HepG2 (cell line): Measurements from ENCODE around the gene NAGA. TPM values are rescaled to one million over a fixed set of nuclear protein-coding genes. Genes with fewer than 3 reads are reported as not detected.

Source experiments
- AKNA ChIP-seq: sonication (generic); formaldehyde crosslinking; IDR thresholded peaks from 2 replicates; pipeline ENCODE4 v1.4.0; 2020; ENCODE audit warnings: missing genetic modification reagents, borderline replicate concordance
- ARID2 ChIP-seq: sonication (generic); formaldehyde crosslinking; IDR thresholded peaks from 2 replicates; pipeline ENCODE4 v1.8.1; 2022; ENCODE audit warnings: mild to moderate bottlenecking, missing genetic modification reagents, borderline replicate concordance
- HNF1A ChIP-seq, 2 experiments: sonication (generic) in 1 of 2; formaldehyde crosslinking in 1 of 2; IDR thresholded peaks; 2 replicates each; pipeline versions ENCODE4 v1.4.0 to v1.6.1; 2016 to 2020; ENCODE audit warnings: borderline replicate concordance in 1 of 2, low read depth in 1 of 2, mild to moderate bottlenecking in 1 of 2, missing genetic modification reagents in 1 of 2
- KLF12 ChIP-seq: sonication (generic); formaldehyde crosslinking; IDR thresholded peaks from 2 replicates; pipeline ENCODE4 v1.4.0; 2020; ENCODE audit warnings: missing genetic modification reagents, borderline replicate concordance
- MYNN ChIP-seq: sonication (generic); formaldehyde crosslinking; IDR thresholded peaks from 2 replicates; pipeline ENCODE4 v1.4.0; 2020; ENCODE audit warnings: mild to moderate bottlenecking, low read depth, missing genetic modification reagents
- MZF1 ChIP-seq: sonication (generic); formaldehyde crosslinking; IDR thresholded peaks from 2 replicates; pipeline ENCODE4 v1.8.1; 2023; ENCODE audit warnings: mild to moderate bottlenecking, missing genetic modification reagents, borderline replicate concordance
- NFRKB ChIP-seq: fragments of 450-650 bp; IDR thresholded peaks from 2 replicates; pipeline ENCODE4 v1.6.1; 2017
- REXO4 ChIP-seq: sonication (generic); formaldehyde crosslinking; IDR thresholded peaks from 2 replicates; pipeline ENCODE4 v1.8.0; 2022; ENCODE audit warnings: missing genetic modification reagents, mild to moderate bottlenecking, borderline replicate concordance
- SATB2 ChIP-seq: sonication (generic); formaldehyde crosslinking; IDR thresholded peaks from 2 replicates; pipeline ENCODE4 v1.5.0; 2020; ENCODE audit warnings: missing genetic modification reagents
- SRY ChIP-seq: sonication (generic); formaldehyde crosslinking; IDR thresholded peaks from 2 replicates; pipeline ENCODE4 v1.8.0; 2022; ENCODE audit warnings: mild to moderate bottlenecking, missing genetic modification reagents
- TRIM24 ChIP-seq: sonication (generic); formaldehyde crosslinking; IDR thresholded peaks from 2 replicates; pipeline ENCODE4 v1.8.0; 2022; ENCODE audit warnings: mild to moderate bottlenecking, missing genetic modification reagents
- ZNF180 ChIP-seq: sonication (generic); formaldehyde crosslinking; IDR thresholded peaks from 2 replicates; pipeline ENCODE4 v1.4.0; 2020; ENCODE audit warnings: low read depth, missing genetic modification reagents, borderline replicate concordance
- ZNF550 ChIP-seq: sonication (generic); formaldehyde crosslinking; IDR thresholded peaks from 2 replicates; pipeline ENCODE4 v1.4.0; 2020; ENCODE audit warnings: mild to moderate bottlenecking, missing genetic modification reagents, borderline replicate concordance
- ZNF615 ChIP-seq: sonication (generic); formaldehyde crosslinking; IDR thresholded peaks from 2 replicates; pipeline ENCODE4 v1.5.0; 2020; ENCODE audit warnings: mild to moderate bottlenecking, missing genetic modification reagents, borderline replicate concordance
- ZNF749 ChIP-seq: sonication (generic); formaldehyde crosslinking; IDR thresholded peaks from 2 replicates; pipeline ENCODE4 v1.8.0; 2022; ENCODE audit warnings: mild to moderate bottlenecking, missing genetic modification reagents, moderate library complexity, borderline replicate concordance
- ZZZ3 ChIP-seq: sonication (generic); formaldehyde crosslinking; IDR thresholded peaks from 2 replicates; pipeline ENCODE4 v1.4.0; 2020; ENCODE audit warnings: missing genetic modification reagents, mild to moderate bottlenecking, borderline replicate concordance
- polyA plus RNA-seq, 8 experiments: library from polyadenylated mRNA; depleted of rRNA in 3 of 8; stranded (reverse) in 7 of 8; unstranded in 1 of 8; fragments of >200 nt; fragmentation: Illumina TruSeq in 4 of 8; extraction: Trizol in 4 of 8; gene quantifications; 2 replicates each; pipeline versions ENCODE4 v1.2.1 to v1.2.3, GENCODE V29; 2011 to 2016; ENCODE audit warnings: low read depth in 4 of 8, missing spikeins in 1 of 8, mixed read lengths in 1 of 8; ENCODE audit not compliant: insufficient read depth in 1 of 8
- total RNA-seq, 5 experiments: library from RNA; depleted of rRNA; stranded (reverse); fragments of >200 nt; fragmentation: Illumina TruSeq; extraction: Trizol; gene quantifications; 2 replicates each; pipeline ENCODE4 v1.2.3, GENCODE V29; 2016; ENCODE audit warnings: low read depth in 1 of 5
- TF ChIP-seq, protein P1 (sequence below): sonication (generic); formaldehyde crosslinking; IDR thresholded peaks from 2 replicates; pipeline ENCODE4 v1.8.1; 2023; ENCODE audit warnings: mild to moderate bottlenecking, inconsistent platforms, moderate library complexity, missing genetic modification reagents, borderline replicate concordance

Gene NAGA
- total and polyA plus RNA-seq, 2 of the 13 experiments (the other 11 are each of a cell fraction or from before 2014, with no cell fraction given) = 15.1 to 23.4 TPM

DNA sequence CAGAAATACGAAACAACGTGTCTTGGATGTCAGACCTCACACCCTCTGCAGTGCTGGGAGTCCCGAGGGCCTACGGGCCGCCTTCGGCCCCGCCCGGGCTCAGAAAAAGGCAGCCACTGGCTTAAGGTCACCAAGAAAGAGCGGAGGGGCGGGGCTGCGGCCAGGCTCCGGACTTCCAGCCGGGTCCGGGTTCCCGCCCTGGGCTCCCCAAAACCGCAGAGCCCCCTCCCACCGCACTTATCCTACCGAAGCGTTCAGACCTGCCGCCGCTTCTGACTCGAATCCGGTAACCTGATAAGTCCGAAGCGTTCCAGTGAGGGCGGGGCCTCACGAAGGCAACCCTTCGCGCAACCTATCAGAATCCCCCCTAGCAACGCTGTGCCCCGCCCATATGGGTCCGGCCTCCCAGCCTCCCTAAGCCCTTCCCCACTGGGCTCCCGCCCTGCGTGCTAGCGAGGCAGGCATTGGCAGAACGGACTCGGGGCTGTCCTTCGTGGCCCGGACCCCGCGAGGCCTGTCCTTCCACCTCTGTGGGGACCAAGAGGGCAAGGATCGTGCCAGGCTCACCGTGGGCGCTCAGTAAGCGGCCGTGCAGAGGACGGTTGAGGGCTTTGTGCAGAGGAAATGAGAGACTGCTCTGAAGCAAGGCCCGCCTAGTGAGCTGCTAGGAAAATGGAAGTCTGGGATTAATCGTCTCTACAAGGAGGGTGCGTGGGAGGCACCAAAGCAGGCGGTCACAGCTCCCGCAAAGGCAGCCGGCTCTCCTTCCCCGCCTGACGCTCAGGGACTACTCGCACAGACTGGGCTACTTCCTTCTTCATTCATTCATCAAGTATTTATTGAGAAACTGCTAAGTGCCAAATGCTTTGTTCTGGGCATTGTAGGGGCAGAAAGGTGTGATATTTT is at the start of gene NAGA (continued):
- TF ChIP-seq ZNF749 (CRISPR knock-in tag) (no peak), ARID2 (CRISPR knock-in tag) (peak; percentile 97), MYNN (CRISPR knock-in tag) (no peak; the same call in none of the 2 replicates), REXO4 (no peak), ZNF550 (CRISPR knock-in tag) (no peak), MZF1 (no peak), HNF1A (IDR thresholded peaks at IDR 0.05; ENCODE audit: low read depth) (no peak), HNF1A (CRISPR knock-in tag; IDR thresholded peaks at IDR 0.05; ENCODE audit: borderline replicate concordance) (peak; percentile 59; the same call in 1 of the 2 replicates), TRIM24 (CRISPR knock-in tag) (no peak), ZNF180 (no peak), ZNF615 (CRISPR knock-in tag) (no peak), AKNA (CRISPR knock-in tag) (no peak), SRY (CRISPR knock-in tag) (peak; percentile 60; the same call in 1 of the 2 replicates), SATB2 (no peak), KLF12 (peak; percentile 58; the same call in 1 of the 2 replicates), ZZZ3 (CRISPR knock-in tag) (peak; percentile 76; the same call in 1 of the 2 replicates), NFRKB (no peak)
- TF ChIP-seq, protein P1, sequence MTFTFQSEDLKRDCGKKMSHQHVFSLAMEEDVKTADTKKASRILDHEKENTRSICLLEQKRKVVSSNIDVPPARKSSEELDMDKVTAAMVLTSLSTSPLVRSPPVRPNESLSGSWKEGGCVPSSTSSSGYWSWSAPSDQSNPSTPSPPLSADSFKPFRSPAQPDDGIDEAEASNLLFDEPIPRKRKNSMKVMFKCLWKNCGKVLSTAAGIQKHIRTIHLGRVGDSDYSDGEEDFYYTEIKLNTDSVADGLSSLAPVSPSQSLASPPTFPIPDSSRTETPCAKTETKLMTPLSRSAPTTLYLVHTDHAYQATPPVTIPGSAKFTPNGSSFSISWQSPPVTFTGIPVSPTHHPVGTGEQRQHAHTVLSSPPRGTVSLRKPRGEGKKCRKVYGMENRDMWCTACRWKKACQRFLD (CRISPR knock-in tag) = peak; percentile 40; the same call in 1 of the 2 replicates
